Breast epithelium (tissue), 4 donors: ENCODE results near the gene VWF. TPM values are rescaled to one million over a fixed set of nuclear protein-coding genes. Genes with fewer than 3 reads are reported as not detected.
"Not testable (repeated sequence)": the region's sequence is repeated elsewhere in the genome, so short reads cannot be mapped to it uniquely, and the experiment has no call there.

Source experiments
- DNase-seq, 2 donors: peaks; one replicate each; pipeline ENCODE4 v3.0.0-alpha.2; 2019; ENCODE audit warnings: low spot score in 2 of 2
- H3K27ac ChIP-seq, 2 donors: fragments of 200-600 bp; sonication (generic) in 1 of 2; one replicate each; pipeline ENCODE4 v1.5.1; 2016 to 2019; ENCODE audit warnings: mild to moderate bottlenecking in 1 of 2
- H3K27me3 ChIP-seq, 2 donors: fragments of 200-600 bp; sonication (generic) in 1 of 2; one replicate each; pipeline versions ENCODE4 v1.5.1 to v1.6.0; 2017 to 2019; ENCODE audit warnings: control low read depth in 1 of 2, mild to moderate bottlenecking in 1 of 2
- H3K36me3 ChIP-seq: fragments of 200-600 bp; one replicate; pipeline ENCODE4 v1.5.1; 2019
- H3K4me1 ChIP-seq, 2 donors: fragments of 200-600 bp; sonication (generic); one replicate each; pipeline ENCODE4 v1.5.1; 2016 to 2019; ENCODE audit warnings: control low read depth in 1 of 2
- H3K4me3 ChIP-seq, 3 donors: fragments of 200-600 bp; sonication (generic); 1 replicate in 2 of 3; 2 replicates in 1 of 3; pipeline ENCODE4 v1.5.1; 2016 to 2019; ENCODE audit warnings: mild to moderate bottlenecking in 3 of 3, moderate library complexity in 2 of 3
- H3K9me3 ChIP-seq, 2 donors: fragments of 200-600 bp; sonication (generic) in 1 of 2; one replicate each; pipeline ENCODE4 v1.5.1; 2016 to 2019; ENCODE audit warnings: control low read depth in 1 of 2
- CTCF ChIP-seq, 3 donors: fragments of 450-650 bp; IDR thresholded peaks; one replicate each; pipeline ENCODE4 v1.5.1; 2016 to 2017; ENCODE audit warnings: antibody characterized with exemption in 3 of 3, mild to moderate bottlenecking in 3 of 3, moderate library complexity in 3 of 3
- POLR2A ChIP-seq: fragments of 450-650 bp; IDR thresholded peaks from one replicate; pipeline ENCODE4 v1.6.1; 2016; ENCODE audit warnings: antibody characterized with exemption, mild to moderate bottlenecking, moderate library complexity
- POLR2AphosphoS5 ChIP-seq, 3 donors: sonication (generic); formaldehyde crosslinking; IDR thresholded peaks; one replicate each; pipeline ENCODE4 v1.6.1; 2017; ENCODE audit warnings: antibody characterized with exemption in 3 of 3
- intact Hi-C: fragments of 100-400 bp; cut with DNase I; formaldehyde crosslinking; loops from one replicate; pipeline ENCODE4 v1.15.1; 2023; ENCODE audit warnings: low total_unique reads
- total RNA-seq, 3 donors: library from RNA; depleted of rRNA; stranded (reverse); fragments of >200 nt; gene quantifications; one replicate each; pipeline ENCODE4 v1.1.0, GENCODE V29; 2016

VWF gene
- total RNA-seq, 3 donors from 2014 or later: 60.3 to 267 (median 117) TPM

GRCh38 chr12:6029401-6029800, 95.1 kb downstream of the VWF start:
- DNase-seq: no peak
- Histone ChIP-seq H3K36me3 (no peaks in the 10 kb centered on the region), H3K9me3 (no peaks in the 10 kb centered on the region), H3K27me3 (no peaks in the 10 kb centered on the region), H3K4me1 (no peaks in the 10 kb centered on the region), H3K4me3 (no peak overlapping the region), H3K27ac (no peak overlapping the region)
- intact Hi-C loops: loop anchor here (10.0 kb wide), 1 partner anchor 725 kb away; no protein-coding TSS in a partner anchor
- no peak for TF ChIP-seq CTCF (IDR thresholded peaks at IDR 0.05)
- no peak for TF ChIP-seq POLR2A
- TF ChIP-seq POLR2AphosphoS5 (IDR thresholded peaks at IDR 0.05): no peak

GRCh38 chr12:6026998-6027397, 97.5 kb downstream of the VWF start:
- no peaks in the 10 kb centered on the region for H3K36me3 ChIP-seq
- H3K4me1 ChIP-seq: no peaks in the 10 kb centered on the region
- H3K9me3 ChIP-seq: no peaks in the 10 kb centered on the region
- H3K27ac ChIP-seq: no peak overlapping the region
- DNase-seq: no peak
- no peaks in the 10 kb centered on the region for H3K27me3 ChIP-seq
- H3K4me3 ChIP-seq: no peak overlapping the region
- TF ChIP-seq CTCF (IDR thresholded peaks at IDR 0.05): no peak
- TF ChIP-seq POLR2AphosphoS5 (IDR thresholded peaks at IDR 0.05): no peak
- intact Hi-C loops: loop anchor here (10.0 kb wide), 1 partner anchor 722 kb away; no protein-coding TSS in a partner anchor

GRCh38 chr12:6025703-6026298, 98.7 kb downstream of the VWF start:
- not testable (repeated sequence) for H3K36me3 ChIP-seq, H3K9me3 ChIP-seq, H3K4me1 ChIP-seq, H3K4me3 ChIP-seq, H3K27me3 ChIP-seq, H3K27ac ChIP-seq, DNase-seq
- intact Hi-C loops: loop anchor here (10.0 kb wide), 1 partner anchor 721 kb away; no protein-coding TSS in a partner anchor

GRCh38 chr12:6024066-6024465, 100.4 kb downstream of the VWF start:
- H3K4me3 ChIP-seq, H3K27me3 ChIP-seq, H3K27ac ChIP-seq, DNase-seq, H3K9me3 ChIP-seq, H3K36me3 ChIP-seq, H3K4me1 ChIP-seq: not testable (repeated sequence)
- intact Hi-C loops: loop anchor here (10.0 kb wide), 1 partner anchor 719 kb away; no protein-coding TSS in a partner anchor

- Histone ChIP-seq H3K9me3 (no peaks in the 10 kb centered on the region), H3K27me3 (no peaks in the 10 kb centered on the region), H3K4me3 (no peak overlapping the region), H3K36me3 (no peaks in the 10 kb centered on the region), H3K4me1 (no peaks in the 10 kb centered on the region), H3K27ac (no peak overlapping the region)
- intact Hi-C loops: loop anchor here (10.0 kb wide), 1 partner anchor 716 kb away; no protein-coding TSS in a partner anchor
- no peak for DNase-seq
- TF ChIP-seq CTCF (IDR thresholded peaks at IDR 0.05): no peak
- no peak for TF ChIP-seq POLR2AphosphoS5 (IDR thresholded peaks at IDR 0.05)
- no peak for TF ChIP-seq POLR2A
Measured at GRCh38 chr12:6020930-6021329, 103.5 kb downstream of the VWF start.

- intact Hi-C loops: loop anchor here (10.0 kb wide), 1 partner anchor 716 kb away; no protein-coding TSS in a partner anchor
- H3K27me3 ChIP-seq, H3K27ac ChIP-seq, DNase-seq, H3K4me1 ChIP-seq, H3K9me3 ChIP-seq, H3K36me3 ChIP-seq, H3K4me3 ChIP-seq: not testable (repeated sequence)
Measured at GRCh38 chr12:6020511-6020910, 104.0 kb downstream of the VWF start.

GRCh38 chr12:6019256-6019655, 105.2 kb downstream of the VWF start:
- H3K27me3 ChIP-seq, H3K27ac ChIP-seq, H3K36me3 ChIP-seq, H3K9me3 ChIP-seq, H3K4me3 ChIP-seq, intact Hi-C loops, DNase-seq, H3K4me1 ChIP-seq: not testable (repeated sequence)
